Ecto neural progenitor cell (in vitro differentiated cells): ENCODE measurements around the gene FARS2.

Experiments
- DNase-seq: peaks from one replicate; pipeline ENCODE4 v3.0.0-alpha.2; 2018; ENCODE audit warnings: low spot score

Gene FARS2

DNA sequence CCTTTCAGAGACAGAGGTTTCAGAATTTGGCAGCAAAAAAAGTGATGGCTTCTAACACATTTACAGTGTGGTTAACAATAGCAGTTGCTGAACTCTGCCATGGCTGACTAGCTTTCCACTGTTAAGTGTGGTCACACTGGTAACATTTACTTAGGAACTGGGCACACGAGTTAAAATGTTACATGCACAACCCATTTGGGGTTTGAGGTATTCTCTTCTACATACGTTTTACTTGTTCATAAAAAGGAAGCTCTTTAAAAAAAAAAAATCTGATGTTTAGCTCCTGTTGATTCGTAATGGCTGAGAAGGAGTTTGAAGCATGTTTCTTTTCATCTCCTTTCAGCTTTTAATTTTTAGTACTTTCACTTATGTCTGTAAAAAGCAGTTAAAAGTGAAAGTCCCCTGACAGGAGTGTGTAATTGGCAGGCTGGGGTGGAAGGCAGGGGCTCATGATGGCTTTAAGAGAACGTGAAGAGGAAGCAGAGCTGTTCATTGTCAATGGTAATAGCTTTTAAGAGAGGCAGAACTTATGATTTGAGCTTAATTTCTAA lies 245.9 kb downstream of the FARS2 start:
- no peak for DNase-seq

DNA sequence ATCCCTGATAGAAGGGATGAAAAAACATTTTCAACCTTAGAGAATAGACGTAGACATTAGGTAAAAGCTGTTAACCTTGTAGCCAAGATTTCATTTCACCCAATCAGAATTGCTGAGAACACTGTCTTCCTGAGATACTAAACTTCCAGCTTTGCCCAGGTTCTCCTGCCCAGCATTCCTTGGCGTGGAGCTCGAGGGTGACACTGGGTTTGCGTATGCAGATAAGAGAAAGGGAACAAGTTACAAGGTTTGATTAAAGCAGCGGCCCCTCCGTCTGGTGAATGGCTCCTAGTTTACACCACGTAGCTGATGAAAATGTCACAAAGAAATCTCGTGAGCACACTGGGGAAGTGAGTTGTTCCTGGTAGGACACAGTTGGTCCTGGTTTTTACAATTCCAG lies 247.8 kb downstream of the FARS2 start:
- DNase-seq: no peak

DNA sequence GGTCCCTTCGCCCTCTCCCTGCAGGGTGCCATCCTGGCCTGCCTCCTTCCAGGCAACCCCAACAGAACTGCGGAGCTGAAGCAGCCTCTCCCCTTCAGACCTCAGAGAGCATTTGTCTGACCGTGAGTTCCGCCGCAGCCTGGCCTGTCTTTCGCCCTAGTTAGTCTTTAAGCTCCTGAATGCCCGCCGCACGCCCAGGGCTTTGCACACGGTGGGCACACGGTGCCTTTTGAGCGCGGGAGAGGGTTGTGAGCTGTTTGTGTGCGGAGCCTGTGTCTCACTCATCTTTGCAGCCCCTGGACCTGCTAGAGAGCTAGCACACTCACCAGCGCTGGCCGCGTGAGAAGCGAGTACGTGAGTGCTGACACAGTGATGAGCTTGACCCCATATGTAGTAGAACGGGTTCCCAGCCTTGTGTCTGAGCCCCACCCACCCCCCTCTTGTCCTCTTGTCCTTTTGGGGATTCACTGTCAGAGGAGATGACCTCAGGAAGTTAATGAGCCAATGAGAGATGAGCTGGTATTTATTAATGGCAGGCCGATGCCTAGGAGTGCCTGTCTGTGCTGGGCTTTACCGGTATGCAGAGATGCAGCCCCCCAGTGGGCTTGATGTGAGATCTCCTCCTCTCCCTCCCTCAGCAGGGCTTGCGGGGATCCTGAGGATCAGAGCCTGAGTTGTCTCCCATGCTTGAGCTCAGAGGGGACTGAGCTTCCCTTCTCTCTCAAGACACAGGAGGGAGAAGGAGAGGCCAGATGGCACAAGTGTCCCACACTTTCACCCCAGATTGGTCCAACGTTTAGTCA lies 249.2 kb downstream of the FARS2 start:
- no peak for DNase-seq

DNA sequence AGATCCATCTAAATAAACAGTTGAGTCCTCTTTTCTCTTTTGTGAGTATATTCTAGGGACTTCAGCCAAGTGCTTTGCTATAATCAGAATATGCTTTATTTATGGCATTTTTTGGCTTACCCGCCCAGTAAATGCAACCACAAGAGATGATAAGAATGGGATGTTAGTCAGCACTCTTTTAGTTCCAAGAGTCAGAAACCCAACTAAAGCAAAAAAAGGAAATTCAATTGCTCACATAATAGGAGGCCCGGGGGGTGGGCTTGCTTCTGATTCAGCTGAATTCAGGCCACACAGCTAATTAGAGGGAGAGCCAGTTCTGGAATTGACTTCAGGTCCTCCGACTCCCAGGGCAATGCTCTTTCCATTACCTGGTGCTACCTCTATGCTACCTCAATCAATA lies 250.6 kb downstream of the FARS2 start:
- DNase-seq: no peak

DNA sequence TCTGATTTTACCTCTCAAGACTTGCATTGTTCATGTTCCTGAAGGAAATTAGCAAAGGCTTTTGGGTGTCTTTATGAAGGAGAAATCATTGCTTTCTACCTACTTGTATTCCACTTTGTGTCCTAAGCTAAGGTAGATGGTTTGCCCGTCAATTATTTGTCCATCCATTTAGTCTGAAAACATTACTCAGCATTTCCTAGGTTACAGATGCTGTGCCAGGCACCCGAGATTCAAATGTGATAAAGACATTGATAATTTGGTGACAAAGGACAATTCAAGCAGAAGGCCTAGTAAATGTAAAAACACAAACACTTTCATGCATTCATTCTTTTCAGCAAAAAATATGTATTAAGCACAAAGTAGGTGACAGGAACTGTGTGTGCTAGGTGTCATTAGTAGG lies 251.1 kb downstream of the FARS2 start:
- no peak for DNase-seq

DNA sequence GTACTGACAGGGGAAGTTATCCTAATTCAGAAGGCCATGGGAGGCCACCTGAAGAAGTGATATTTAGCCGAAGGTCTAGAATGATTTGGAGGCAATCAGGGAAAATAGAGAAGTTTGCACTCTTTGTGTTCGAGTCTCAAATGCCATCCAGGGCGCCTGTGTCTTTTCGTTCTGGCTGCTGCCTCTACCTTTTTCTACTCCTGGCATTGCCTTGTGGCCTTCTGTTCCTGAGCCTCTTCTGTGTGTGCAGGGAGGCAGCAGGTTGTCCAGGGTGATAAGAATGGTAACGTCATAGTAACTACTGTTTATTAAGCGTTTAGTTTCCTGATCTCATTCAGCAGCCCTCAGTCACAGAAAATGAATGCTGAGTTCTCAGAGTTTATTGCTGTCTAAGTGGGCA lies 252.1 kb downstream of the FARS2 start:
- no peak for DNase-seq

DNA sequence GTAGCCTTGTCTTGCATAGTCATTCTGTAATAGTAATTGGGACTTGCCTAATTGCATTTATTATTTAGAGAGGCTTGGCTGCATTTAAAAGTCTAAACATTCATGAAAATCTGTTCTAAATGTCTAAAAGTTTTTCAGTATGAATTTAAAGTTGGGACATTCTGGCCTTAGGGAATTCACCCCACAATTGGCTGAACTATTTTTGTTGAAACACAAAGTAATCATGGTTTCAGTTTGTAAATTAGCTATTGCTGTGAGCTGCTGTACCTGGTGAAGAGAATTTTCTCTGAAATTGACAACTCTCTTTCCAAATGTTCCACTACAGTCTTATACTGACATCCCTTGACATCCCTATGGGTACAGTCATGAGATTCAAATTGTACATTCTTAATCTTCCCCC lies 253.0 kb downstream of the FARS2 start:
- DNase-seq: no peak

DNA sequence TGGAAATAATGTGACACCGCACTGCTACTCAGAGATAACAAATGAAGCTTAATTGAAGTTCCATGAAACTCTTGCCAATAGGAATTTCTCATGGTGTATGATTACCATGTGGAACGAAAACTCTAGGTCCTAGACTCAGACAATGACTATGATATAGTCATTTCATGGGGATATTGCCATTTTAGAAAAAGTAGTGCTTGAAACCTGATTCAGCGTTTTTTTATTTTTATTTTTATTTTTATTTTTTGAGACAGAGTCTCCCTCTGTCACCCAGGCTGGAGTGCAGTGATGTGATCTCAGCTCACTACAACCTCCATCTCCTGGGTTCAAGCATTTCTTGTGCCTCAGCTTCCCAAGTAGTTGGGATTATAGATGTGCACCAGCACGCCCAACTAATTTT lies 253.9 kb downstream of the FARS2 start:
- no peak for DNase-seq

DNA sequence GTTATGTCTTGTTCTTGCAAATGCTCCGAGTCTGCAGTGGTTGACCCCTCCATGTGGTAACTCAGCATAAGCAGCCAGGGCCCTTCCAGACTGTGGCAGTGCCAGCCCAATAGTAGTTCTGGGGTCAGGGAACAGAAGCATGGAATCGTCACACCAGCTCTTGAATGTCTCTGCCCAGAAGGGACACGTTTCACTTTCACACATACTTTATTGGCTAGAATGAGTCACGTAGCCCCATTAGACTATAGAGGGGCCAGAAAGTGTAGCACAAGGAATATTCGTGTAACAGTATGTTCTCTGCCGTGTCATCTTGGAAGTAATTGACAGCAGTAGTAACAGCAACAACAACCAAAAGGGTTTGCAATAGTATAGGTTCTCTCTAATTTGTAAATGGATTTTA lies 254.7 kb downstream of the FARS2 start:
- DNase-seq: no peak

DNA sequence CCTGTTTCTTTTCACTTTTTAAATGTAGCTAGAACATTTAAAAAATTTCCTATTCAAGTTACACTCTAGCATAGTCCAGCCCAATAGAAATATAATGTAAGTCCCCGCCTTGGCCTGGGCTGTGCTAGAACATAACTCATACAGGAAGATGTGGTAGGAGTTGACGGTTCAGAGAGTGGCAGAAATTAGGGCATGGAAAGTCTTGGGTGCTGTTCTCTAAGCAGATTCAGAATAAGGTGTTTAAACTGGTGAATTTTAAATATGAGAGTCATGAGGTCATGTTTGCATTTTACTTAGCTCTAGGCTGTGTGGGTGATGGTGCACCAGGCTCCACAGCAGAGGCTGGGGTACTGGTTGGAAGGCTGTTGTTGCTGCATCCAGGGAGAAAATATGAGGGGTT lies 256.5 kb downstream of the FARS2 start:
- DNase-seq: no peak

DNA sequence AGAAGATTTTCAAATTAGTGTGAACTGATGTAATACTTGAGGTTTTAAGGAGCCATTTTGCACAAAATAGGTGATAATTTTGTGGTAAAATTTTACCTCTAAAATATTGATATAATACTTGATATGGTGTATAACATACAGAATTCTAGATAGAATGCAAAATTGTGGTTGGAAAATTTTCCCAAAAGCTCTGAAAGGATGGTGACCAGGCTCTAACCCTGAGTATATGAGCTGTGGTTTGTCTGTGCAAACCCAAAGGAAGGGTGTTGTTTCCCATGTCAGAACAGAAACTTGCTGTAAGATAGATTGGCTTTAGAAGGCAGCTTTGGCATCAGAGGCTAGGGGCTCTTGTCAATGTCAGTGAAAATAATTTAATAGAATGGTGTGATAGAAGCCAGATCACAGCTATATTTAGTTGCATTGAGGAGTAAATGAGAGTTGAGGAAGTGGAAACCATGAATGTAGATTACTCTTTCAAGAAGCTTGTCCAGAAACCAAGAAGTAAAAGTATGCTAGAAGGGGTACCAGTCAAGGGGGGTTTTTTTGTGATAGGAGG lies 257.7 kb downstream of the FARS2 start:
- no peak for DNase-seq

DNA sequence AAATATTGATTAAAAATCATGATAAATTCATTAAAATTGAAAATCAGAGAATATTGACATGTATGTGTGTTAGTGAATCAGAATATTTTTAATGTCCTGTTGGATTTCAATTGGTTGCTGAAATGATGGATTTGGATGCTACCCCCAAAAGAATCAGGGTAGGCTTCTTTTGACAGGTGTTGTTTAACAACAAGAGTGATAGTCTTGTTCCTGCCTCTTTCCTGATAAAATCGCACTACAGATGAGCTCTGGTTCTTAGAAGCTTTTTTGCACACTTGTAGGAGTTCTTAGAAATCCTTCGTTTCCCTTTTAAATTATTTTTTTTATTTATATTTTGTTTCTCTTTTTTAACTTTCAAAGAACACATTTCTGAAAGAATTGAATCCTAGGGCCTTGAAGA lies 259.5 kb downstream of the FARS2 start:
- DNase-seq: no peak

DNA sequence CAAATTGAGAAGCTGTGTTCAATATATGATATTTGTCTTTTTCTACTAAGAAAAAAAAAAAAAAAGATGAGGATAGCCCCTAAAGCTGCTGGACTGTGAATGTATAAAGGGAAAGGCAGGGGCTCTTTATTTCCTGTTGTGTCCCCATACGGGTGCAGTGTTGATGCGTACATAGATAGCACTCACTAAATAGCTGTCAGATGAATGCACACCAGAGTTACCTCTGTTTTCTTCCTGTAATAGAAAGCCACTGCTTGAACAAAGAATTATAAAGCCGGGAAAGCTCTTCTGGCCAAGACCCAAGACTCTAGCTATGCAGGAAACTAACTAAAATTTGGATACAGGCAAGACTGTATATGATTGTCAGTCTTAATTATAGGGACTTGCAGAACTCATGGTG lies 260.0 kb downstream of the FARS2 start:
- no peak for DNase-seq

DNA sequence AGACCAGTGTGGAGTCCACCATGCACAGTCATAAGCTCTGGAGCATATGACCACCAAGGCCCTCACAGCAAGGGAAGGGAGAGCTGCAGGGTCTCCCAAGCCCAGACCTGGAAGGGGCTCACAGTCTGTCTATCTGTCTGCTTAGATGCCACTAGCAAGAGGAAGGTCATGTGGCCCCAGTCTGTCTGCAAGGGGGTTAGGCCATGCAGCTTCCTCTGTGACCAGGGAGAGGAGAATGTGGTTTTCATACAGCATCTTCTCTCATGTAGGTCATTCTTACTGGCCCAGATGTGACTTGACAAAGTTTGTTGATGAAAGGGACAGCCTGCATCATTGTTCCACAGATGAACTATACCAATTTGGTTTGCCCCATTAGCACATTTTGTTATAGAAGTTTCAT lies 260.8 kb downstream of the FARS2 start:
- no peak for DNase-seq

DNA sequence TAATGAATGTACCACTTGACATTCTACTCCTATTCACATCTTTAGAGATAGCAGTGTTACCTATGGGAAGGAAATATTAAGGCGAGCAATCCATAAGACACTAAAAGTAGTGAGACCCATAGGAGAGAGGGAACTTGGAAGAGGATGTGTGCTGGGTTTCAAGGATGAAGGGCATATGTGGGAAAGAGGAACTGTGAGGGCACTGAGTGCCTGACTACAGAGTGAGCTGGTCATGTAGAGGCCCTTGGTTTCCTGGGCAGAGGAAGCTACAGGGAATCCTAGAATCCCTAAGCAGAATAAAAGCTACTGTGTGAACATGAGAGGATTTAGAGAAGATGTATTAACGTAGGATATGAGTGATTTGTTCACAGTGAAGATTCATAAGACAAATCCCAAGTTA lies 262.8 kb downstream of the FARS2 start:
- DNase-seq: no peak

DNA sequence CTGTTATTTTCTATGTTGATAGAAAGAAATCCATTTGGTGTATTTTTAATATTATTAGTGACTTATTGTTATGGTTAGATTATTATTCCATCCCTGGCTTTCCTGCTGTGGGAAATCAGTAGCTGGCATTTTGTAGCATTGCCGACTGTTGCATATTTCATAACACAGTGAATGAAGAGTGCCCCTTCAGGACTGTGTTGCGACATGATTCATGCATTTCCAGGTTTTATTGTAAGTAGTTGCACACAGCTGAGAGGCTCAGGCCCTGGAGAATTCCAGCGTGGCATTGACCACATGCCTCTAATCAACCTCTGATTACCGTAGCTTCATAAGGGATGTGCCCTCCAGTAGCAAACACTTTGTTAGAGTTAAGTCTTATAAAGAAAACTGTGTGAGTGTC lies 263.9 kb downstream of the FARS2 start:
- DNase-seq: no peak

DNA sequence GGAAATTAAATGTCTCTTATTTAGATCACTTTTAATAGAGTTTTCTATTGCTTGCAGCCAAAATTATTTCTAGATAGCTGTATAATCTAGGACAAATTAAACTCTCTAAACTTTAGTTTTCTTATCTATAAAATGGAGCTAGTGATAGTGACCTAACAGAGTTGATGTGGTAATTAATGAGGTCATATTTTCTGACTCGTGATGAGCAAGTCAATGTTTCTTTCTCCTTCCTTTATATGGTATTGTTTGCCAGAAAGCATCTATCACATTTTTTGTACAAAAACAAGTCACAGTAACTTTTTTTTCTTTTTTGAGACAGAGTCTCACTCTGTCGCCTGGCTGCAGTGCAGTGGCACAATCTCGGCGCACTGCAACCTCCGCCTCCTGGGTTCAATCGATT lies 267.7 kb downstream of the FARS2 start:
- DNase-seq: no peak

DNA sequence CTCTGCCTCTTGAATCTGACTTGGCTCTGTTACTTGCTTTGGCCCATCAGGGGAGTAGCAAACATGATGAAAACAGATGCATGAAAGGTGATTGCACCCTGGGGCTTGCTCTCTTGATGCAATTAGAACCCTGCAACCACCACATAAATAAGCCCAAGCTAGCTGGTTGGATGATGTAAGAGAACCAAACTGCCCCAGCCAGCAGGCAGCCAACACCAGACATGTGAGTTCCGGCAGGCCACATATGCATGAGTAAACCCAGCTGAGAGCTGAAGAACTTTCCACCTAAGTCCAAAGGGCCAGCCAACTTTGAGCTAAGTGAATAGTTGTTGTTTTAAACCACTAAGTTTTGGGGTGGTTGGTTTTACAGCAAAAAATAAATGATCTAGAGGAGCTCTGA lies 268.4 kb downstream of the FARS2 start:
- no peak for DNase-seq

DNA sequence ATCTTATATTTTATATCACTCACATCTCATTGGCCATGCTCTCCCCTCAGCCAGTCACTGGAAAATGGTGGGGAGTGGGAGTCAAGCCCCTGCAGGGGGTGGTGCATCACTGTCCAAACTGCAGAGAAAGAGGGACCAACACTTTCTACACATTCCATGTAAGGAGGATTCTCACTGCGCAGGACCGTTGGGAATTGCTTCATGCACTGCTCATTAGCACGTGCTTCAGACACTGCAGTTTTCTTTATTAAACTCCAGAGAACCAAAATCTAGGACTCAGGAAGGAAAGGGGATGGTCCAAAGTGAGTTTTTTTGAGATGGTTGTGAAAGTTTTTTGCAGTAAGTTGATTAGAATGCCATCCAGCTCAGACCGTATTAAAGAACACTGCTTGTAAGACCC lies 269.8 kb downstream of the FARS2 start:
- no peak for DNase-seq

DNA sequence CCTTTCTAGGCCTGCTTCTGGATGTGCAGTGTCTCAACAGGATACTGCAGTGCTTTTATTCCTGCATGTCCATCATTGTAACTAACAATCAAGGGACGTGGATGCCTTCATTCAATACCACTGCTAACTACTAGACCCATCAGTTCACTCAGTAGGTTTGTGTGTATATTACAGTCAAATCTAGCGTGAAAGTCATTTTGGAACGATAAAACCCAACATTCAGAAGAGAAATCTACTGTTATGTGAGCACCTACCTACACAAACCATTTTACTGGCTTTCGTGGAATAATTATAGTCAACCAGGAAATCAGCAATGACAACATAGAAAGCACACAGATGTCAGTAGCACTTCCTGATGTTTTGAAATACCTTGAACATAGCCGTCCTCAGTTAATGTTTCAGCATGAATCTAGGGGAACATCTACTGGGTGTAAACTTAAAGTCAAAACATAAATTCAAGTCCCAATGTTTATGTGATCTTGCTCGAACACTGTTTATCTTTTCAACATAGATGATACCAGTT lies 270.6 kb downstream of the FARS2 start:
- no peak for DNase-seq

DNA sequence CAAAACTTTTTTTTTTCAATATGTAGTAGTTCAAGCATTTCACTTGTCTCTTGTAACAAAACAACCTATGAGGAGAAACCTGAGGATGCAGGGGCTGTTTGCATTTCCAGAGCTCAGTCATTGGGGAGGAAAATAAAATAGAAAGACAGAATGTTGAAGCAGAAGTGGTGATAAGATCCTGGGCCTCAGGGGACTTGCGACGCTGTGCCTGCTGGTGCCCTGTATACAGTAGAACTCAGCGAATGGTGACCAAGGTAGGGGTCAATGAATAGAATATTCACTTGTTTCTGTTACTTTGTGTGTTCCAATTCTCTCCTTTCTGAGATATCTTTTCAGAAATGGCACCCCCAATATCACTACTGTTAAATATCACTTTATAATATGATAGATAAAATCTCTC lies 271.6 kb downstream of the FARS2 start:
- no peak for DNase-seq

DNA sequence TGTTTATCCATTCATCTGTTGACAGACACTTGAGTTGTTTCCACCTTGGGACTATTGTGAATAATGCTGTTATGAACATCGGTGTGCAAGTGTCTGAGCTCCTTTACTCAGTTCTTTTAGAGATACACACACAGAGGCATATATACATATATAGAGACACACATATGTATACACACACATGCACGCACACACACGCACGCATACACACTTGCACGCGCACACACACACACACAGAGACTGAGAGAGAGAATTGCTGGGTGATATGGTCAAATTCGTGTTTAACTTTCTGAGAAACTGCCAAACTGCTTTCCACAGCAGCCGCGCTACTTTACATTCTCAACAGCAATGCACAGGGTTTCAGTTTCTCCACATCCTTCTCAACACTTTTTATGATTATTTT lies 273.3 kb downstream of the FARS2 start:
- no peak for DNase-seq

DNA sequence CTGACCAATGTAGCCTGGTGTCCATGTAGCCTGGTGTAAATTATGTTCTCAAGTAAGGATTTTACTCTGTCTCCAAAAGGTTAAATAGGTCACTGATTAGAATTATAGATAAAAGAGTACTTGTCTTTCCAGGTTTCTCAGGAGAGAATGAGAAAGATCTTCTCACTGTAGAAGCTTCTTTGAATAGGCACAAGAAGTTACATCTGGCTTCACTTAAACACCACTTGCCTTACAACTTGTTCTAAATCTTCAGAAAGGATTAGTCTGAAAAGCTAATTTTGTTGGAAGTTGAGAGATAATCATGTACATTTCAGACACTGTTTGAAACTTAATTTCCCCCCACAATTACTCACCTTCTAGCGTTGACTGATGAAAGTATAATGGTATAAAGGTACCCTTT lies 275.3 kb downstream of the FARS2 start:
- no peak for DNase-seq

DNA sequence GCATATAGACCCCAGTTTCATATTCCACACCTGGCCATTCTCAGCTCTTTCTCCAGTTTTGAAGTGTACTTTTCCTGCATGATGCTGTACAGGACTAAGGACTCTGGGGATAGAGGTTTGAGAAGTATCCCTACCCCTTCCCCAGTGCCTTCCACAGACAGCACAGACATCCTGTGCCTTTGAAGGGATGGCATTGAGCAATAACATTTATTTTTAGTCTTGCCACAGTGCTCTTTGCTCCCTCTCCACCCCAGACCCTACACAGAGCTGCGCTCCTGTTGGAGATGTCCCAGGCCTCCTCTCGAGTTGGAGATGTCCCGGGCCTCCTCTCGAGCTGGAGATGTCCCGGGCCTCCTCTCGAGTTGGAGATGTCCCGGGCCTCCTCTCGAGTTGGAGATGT lies 275.8 kb downstream of the FARS2 start:
- DNase-seq: no peak
